Effector CD4-positive, alpha-beta T cell (primary cell): ENCODE data around the gene MZT2A.
"Not testable (repeated sequence)": the region's sequence is repeated elsewhere in the genome, so short reads cannot be mapped to it uniquely, and the experiment has no call there.

Source experiments
- DNase-seq: peaks from one replicate; pipeline ENCODE4 v3.0.0-alpha.2; 2020

The MZT2A gene

GRCh38 chr2:131490616-131491468, 1.4 kb downstream of the MZT2A start:
- DNase-seq: not testable (repeated sequence)

GRCh38 chr2:131488306-131489205, 3.6 kb downstream of the MZT2A start:
- DNase-seq: no peak

GRCh38 chr2:131486201-131486902, 5.8 kb downstream of the MZT2A start:
- not testable (repeated sequence) for DNase-seq

- not testable (repeated sequence) for DNase-seq
Measured at GRCh38 chr2:131484906-131485460, 7.2 kb downstream of the MZT2A start.

- DNase-seq: not testable (repeated sequence)
Measured at GRCh38 chr2:131483981-131484820, 8.0 kb downstream of the MZT2A start.

- not testable (repeated sequence) for DNase-seq
Measured at GRCh38 chr2:131482506-131483155, 9.6 kb downstream of the MZT2A start.

- DNase-seq: not testable (repeated sequence)
Measured at GRCh38 chr2:131480351-131480750, 11.8 kb downstream of the MZT2A start.

- not testable (repeated sequence) for DNase-seq
Measured at GRCh38 chr2:131478850-131479461, 13.2 kb downstream of the MZT2A start.

GRCh38 chr2:131478074-131478849, 13.9 kb downstream of the MZT2A start:
- DNase-seq: not testable (repeated sequence)

GRCh38 chr2:131477227-131477626, 15.0 kb downstream of the MZT2A start:
- not testable (repeated sequence) for DNase-seq

GRCh38 chr2:131476363-131476762, 15.8 kb downstream of the MZT2A start:
- DNase-seq: not testable (repeated sequence)

- DNase-seq: no peak
Measured at GRCh38 chr2:131475831-131476230, 16.4 kb downstream of the MZT2A start, which contains the start of gene TUBA3D. TSS of gene TUBA3D (plus strand) at chr2:131476119. CDS start at chr2:131476200, 81 bp downstream.

- DNase-seq: not testable (repeated sequence)
Measured at GRCh38 chr2:131473266-131473665, 18.9 kb downstream of the MZT2A start.

GRCh38 chr2:131471624-131472023, 20.6 kb downstream of the MZT2A start:
- not testable (repeated sequence) for DNase-seq

- not testable (repeated sequence) for DNase-seq
Measured at GRCh38 chr2:131470944-131471343, 21.3 kb downstream of the MZT2A start.

- DNase-seq: not testable (repeated sequence)
Measured at GRCh38 chr2:131467722-131468121, 24.5 kb downstream of the MZT2A start.

GRCh38 chr2:131454914-131455313, 37.3 kb downstream of the MZT2A start:
- not testable (repeated sequence) for DNase-seq

GRCh38 chr2:131451265-131451949, 40.8 kb downstream of the MZT2A start:
- not testable (repeated sequence) for DNase-seq

- DNase-seq: not testable (repeated sequence)
Measured at GRCh38 chr2:131447981-131448380, 44.2 kb downstream of the MZT2A start.
